HFF-Myc (cell line): ENCODE results near the gene GPR162.

Experiments used
- DNase-seq: peaks from one replicate; pipeline ENCODE4 v3.0.0-alpha.2; 2011; ENCODE audit warnings: low read depth; ENCODE audit errors: extremely low read depth
- H3K4me3 ChIP-seq: replicated peaks from 2 replicates; pipeline ENCODE4 v1.5.1; 2011; ENCODE audit warnings: low read depth, mild to moderate bottlenecking, control low read depth, low read length
- CTCF ChIP-seq: IDR thresholded peaks from 2 replicates; pipeline ENCODE4 v1.5.1; 2012; ENCODE audit warnings: mild to moderate bottlenecking, low read depth, low read length, control low read depth; ENCODE audit errors: missing control alignments

Gene GPR162

GRCh38 chr12:6775185-6776174 is 46.1 kb upstream of the GPR162 start:
- no peak overlapping the region for H3K4me3 ChIP-seq
- no peak for DNase-seq
- no peak for TF ChIP-seq CTCF

- DNase-seq: no peak
- TF ChIP-seq CTCF: no peak
- H3K4me3 ChIP-seq: no peak overlapping the region
These were observed 44.2 kb upstream of the GPR162 start for GRCh38 chr12:6777386-6777785.

GRCh38 chr12:6778217-6778573 is 43.4 kb upstream of the GPR162 start:
- no peak for TF ChIP-seq CTCF
- peak overlapping the region; percentile 38 for H3K4me3 ChIP-seq
- DNase-seq: no peak

GRCh38 chr12:6778574-6779550 is 42.8 kb upstream of the GPR162 start:
- H3K4me3 ChIP-seq: peak overlapping the region; percentile 38
- TF ChIP-seq CTCF: peak; percentile 91
- peak; percentile 82 for DNase-seq

GRCh38 chr12:6779708-6780432 is 41.8 kb upstream of the GPR162 start:
- no peak overlapping the region for H3K4me3 ChIP-seq
- no peak for TF ChIP-seq CTCF
- no peak for DNase-seq

- DNase-seq: no peak
- H3K4me3 ChIP-seq: no peak overlapping the region
- TF ChIP-seq CTCF: no peak
These were observed 41.0 kb upstream of the GPR162 start for GRCh38 chr12:6780573-6780972.
